Ammon's horn (tissue), 1 donor: ENCODE results near the gene ZNF763.
"Not testable (repeated sequence)": the region's sequence is repeated elsewhere in the genome, so short reads cannot be mapped to it uniquely, and the experiment has no call there.

Source experiments
- DNase-seq: peaks from one replicate; pipeline ENCODE4 v3.0.0-alpha.2; 2016; ENCODE audit warnings: low spot score

The ZNF763 gene

DNA sequence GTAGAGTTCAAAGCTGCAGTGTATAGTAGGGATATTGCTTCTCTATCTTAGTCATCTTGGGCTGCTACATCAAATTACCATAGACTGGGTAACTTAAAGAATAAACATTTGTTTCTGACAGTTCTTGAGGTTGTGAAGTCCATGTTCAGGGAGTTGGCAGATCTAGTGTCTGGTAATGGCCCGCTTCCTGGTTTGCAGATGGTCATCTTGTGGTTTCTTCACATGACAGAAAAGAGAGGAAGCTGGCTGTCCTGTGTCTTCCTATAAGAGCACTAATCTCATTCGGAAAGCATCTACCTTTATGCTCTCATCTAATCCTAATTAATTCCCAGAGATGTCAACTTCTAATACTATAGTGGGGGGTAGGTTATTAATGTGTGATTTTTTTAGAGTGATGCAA lies 6.2 kb downstream of the ZNF763 start:
- DNase-seq, result peak; percentile 27

DNA sequence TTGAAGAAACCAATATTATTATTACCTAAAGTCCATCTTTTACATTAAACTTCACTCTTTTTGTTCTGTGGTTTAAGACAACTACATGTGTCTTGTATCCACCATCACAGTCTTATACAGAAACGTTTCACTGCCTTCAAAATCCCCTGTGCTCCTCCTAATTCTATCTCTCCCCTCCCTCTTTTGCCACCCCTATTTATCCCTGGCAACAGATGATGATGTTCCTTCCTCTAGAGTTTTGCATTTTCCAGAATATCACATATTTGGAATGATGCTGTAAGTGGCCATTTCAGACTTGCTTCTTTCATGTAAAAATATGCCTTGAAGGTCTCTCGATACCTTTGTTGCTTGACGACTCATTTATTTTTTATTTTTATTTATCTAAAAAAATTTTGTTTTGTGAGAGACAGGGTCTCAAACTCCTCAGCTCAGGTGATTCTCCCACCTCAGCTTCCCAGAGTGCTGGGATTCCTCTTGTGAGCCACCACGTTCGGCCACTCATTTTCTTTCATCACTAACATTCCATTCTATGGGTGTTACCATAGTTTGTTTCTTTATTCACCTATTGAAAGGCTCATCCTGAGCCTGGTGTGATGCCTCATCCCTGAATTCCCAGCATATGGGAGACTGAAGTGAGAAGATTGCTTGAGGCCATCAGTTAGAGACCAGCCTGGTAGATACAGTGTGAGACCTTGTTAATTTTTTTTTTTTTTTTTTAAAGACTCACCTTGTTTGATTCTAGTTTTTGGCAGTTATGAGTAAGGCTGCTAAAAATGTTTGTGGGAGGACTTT lies 8.4 kb downstream of the ZNF763 start:
- no peak for DNase-seq

DNA sequence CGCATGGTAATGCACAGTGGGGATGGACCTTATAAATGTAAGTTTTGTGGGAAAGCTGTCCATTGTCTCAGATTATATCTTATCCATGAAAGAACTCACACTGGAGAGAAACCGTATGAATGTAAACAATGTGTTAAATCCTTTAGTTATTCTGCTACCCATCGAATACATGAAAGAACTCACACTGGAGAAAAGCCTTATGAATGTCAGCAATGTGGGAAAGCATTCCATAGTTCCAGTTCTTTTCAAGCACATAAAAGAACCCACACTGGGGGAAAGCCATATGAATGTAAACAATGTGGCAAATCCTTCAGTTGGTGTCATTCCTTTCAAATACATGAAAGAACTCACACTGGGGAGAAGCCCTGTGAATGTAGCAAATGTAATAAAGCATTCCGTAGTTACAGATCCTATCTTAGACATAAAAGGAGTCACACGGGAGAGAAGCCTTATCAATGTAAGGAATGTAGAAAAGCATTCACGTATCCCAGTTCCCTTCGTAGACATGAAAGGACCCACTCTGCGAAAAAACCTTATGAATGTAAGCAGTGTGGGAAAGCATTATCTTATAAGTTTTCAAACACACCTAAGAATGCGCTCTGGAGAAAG lies 13.8 kb downstream of the ZNF763 start:
- no peak for DNase-seq

DNA sequence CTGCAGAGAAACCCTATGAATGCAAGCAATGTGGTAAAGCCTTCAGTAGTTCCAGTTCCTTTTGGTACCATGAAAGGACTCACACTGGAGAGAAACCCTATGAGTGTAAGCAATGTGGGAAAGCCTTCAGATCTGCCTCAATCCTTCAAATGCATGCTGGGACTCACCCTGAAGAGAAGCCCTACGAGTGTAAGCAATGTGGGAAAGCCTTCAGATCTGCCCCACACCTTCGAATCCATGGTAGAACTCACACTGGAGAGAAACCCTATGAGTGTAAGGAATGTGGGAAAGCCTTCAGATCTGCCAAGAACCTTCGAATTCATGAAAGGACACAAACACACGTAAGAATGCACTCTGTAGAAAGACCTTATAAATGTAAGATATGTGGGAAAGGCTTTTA lies 14.7 kb downstream of the ZNF763 start:
- no peak for DNase-seq

DNA sequence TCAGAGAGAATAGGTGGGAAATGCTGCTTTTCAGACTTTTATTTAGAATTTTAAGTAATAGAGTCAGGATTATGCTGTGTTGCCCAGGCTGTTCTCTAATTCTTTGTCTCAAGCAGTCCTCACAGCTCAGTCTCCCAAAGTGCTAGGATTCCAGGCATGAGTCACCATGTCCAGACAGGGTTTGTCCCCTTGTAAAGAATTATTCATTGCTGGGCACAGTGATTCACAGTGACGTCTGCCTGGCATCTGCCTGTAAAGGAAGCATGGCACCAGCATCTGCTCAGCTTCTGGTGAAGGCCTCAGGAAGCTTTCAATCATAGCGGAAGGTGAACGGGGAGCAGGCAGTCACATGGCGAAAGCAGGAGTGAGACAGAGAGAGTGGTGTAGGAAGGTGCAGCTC lies 17.7 kb downstream of the ZNF763 start:
- DNase-seq, result no peak

DNA sequence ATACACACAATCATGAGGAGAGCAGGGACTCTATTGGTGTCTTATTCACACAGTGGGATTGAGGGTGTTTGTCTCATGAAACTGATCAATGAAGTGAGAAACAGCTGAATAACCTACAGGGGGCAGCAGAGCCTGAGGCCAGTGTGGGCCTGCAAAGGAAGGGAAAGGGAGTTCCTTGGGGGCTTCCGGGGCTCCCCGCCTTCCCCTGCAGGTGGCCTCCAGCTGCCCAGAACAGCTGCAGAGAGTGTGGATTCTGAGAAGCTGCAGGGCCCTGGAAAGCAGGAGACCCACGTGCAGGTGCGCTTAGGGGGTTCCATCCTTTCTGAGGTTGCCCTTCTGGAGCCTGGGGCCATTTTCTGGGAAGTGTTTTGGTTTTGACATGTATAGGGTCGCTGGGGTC lies 20.1 kb downstream of the ZNF763 start:
- no peak for DNase-seq

DNA sequence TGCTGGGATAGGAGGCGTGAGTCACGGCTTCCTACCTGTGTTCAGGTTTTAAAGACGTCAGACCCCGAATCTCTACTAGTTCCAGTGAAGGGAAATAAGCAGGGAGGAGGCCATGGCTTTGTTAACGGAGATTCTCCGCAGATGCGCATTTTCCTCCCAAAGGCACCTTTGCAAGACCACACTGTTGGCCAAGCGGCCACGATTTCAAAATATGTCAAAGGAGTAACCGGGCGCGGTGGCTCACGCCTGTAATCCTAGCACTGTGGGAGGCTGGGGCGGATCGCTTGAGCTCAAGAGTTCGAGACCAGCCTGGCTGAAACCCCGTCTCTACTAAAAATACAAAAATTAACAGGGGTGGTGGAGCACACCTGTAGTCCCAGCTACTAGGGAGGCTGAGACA lies 21.9 kb downstream of the ZNF763 start:
- DNase-seq, result no peak

DNA sequence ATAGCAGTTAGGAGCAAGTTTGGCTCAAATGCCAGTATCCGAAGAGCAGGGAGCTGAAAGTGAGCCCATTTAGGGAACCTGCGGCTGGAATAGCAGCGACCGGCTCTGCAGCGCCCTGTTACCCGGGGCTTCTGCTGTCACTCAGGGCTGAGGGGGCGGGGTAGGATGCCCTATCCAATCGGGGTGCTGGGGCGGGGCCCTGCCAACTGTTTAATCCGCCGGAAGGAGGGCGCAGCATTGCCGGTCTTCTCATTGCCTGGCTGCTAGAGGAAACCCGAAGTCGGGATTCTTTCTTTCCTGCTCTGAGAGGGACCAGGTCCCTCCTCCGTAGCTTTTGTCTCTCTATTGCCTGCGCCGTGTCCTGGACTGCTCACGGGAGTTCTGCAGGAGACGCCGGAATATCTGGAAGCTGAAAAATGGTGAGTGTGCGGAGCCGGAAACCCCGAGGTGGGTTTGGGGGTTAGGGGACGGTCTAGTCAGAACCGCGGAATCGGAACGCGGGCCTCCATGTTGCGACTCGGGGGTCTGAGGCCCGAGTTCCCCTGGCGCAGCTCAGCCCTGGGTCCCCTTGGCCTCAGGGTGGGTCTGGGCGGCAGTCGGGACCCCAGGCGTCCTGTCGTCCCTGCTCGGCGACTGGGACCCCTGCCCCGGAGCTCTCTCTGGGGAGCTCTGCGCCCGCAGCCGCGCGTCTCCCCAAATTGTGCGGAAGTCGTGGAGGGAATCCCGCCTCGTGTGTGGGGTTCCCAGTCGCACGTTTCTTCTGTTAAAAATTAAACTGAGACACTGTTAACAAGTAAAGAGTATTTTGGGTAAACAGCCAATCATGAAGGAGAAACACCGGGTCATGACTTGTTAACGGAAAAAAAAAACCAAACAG lies 22.8 kb downstream of the ZNF763 start:
- DNase-seq, result peak; percentile 97

DNA sequence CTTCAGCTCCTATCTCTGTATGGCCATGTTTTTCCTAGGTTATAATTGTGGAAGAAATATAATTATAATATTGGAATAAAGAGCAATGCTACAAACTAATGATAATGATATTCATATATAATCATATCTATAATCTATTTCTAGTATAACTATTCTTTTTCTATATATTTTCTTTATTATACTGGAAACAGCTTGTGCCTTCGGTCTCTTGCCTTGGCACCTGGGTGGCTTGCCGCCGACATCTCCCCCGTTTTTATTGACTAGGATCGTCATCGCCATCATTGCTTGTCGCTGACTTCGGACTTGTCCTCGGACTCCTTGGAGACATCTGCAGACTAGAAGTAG lies 24.2 kb downstream of the ZNF763 start:
- DNase-seq, result no peak

DNA sequence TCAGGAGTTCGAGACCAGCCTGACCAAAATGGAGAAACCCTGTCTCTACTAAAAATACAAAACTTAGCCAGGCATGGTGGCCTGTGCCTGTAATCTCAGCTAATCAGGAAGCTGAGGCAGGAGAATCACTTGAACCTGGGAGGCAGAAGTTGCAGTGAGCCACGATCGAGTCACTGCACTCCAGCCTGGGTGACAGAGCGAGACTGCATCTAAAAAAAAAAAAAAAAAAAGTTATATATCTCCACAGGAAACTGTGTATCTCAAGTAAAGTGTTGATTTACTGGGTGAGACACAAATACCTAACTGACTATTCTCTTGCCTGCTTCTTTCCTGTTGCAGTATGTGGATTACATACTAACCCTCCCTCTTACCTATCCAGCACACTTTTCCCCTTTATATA lies 27.1 kb downstream of the ZNF763 start:
- DNase-seq, result not testable (repeated sequence)

DNA sequence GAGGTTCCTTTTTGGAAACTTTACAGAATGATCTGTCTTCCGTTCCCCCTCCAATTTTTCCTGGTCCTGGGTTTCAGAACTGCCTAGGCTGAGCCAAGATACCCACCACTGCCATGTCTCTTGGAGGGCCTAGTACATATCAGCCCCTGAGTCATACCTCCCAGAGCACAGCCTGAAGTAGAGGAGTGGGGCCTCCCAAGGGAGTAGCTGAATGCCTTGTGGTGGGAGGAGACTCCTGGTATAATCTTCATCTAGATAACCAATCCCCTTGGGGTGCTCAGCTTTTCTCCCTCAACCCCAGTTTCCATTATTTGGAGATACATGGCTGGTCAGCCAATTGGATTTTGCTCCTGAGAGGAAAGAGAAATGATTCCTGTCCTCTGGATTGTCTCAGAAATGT lies 30.3 kb downstream of the ZNF763 start:
- no peak for DNase-seq

DNA sequence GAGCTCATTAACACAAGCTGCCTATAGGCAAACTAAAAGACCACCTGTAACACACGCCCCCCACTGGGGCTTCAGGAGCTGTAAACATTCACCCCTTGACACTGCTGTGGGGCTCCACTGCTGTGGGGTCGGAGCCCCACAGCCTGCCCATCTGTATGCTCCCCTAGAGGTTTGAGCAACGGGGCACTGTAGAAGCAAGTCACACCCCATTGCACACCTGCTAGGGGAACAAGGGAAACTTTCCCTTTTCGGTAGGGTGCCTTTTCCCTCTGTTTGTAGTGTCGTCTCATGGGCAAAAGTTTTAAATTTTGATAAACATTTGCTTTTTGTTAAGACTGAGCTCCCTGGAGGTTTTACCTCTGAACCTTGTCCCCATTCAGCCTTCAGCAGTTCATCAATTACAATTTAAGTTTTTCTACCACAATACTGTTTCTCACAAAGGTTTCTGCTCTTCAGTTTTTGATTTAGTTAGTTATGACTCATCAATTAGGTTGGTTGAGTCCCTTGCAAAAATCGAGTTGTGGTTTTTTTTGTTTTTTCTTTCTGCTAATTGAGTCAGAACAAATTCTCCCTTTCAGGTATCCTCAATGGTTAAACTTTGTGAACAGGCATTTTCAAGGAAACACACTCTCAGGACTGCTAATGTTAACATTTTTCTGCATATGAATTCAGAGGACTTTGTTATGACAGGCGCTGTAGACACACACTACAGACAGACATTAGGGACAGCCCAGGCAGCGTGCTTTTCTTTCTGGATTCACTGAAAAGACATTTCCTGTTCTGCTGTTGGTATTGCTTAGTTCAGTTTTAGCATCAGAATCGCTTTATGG lies 35.5 kb downstream of the ZNF763 start:
- DNase-seq, result no peak

DNA sequence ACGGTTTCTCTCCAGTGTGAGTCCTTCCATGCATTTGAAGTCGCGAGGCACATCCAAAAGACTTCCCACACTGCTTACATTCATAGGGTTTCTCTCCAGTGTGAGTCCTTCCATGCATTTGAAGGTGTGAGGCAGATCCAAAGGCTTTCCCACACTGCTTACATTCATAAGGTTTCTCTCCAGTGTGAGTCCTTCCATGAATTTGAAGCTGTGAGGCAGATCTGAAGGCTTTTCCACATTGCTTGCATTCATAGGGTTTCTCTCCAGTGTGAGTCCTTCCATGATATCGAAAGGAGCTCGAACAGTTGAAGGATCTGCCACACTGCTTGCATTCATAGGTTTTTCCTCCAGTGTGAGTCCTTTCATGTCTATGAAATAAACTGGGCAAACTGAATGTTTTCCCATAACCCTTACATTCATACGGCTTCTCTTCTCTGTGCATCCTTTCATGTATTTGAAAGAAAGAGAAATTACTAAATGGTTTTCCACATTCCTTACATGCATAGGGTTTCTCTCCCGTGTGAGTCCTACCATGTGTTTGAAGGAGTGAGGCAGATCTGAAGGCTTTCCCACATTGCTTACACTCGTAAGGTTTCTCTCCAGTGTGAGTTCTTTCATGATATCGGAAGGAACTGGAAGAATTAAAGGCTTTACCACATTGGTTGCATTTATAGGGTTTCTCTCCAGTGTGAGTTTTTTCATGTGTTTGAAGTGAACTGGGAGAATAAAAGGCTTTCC lies 50.3 kb downstream of the ZNF763 start:
- no peak for DNase-seq

DNA sequence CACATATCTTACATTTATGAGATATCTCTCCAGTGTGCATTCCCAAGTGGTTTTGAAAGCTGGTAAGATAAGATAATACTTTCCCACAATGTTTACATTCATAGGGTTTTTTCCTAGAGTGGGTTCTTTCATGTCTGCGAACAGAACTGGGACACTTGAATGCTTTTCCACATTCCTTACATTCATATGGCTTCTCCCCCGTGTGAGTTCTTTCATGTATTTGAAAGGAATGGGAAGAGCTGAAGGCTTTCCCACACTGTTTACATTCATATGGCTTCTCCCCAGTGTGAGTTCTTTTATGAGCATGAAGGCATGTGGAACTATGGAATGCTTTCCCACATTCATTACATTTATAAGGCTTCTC lies 50.9 kb downstream of the ZNF763 start:
- no peak for DNase-seq
